Melanocyte of skin (primary cell): ENCODE results near the gene MTPN. TPM values are rescaled to one million over a fixed set of nuclear protein-coding genes. Genes with fewer than 3 reads are reported as not detected.

ENCODE experiments used
- small RNA-seq, 2 donors: library from RNA; depleted of rRNA; stranded (forward); fragments of <200 nt; gene quantifications; one replicate each; pipeline ENCODE3, GENCODE V24; 2012
- total RNA-seq, 2 donors: library from RNA; depleted of rRNA; stranded (reverse); fragments of >200 nt; gene quantifications; 2 replicates each; pipeline ENCODE4 v1.2.3, GENCODE V29; 2012

MTPN gene
- 100 to 1,000 TPM in 1 of 2 donors, 10 to 100 TPM in 1; 89.1 to 121 TPM for total RNA-seq

GRCh38 chr7:135977007-135977741 is at the start of gene MTPN:
Gene MTPN (minus strand): TSS chr7:135977359. CDS start chr7:135977100, 259 bp downstream.

Small RNA genes within 50 kb of the gene (small RNA-seq; reads per million reads assigned to genes)
- 0 to 0.29 reads per million in 2 donors for gene RNU6-223P

Other genes starting within 250 kb of the MTPN start
- not detected for gene SLC13A4, start 249.2 kb downstream of the MTPN start, total RNA-seq
- gene FAM180A, start 228.5 kb downstream of the MTPN start, total RNA-seq = not detected